ENCODE measurements around the gene KRTAP22-2.

GRCh38 chr21:30638686-30639085 is 48.5 kb upstream of the KRTAP22-2 start:
- TF ChIP-seq CTCF (conservative IDR thresholded peaks at IDR 0.05; ENCODE audit: low read length) (no peak), EZH2phosphoT487 (IDR thresholded peaks at IDR 0.05; ENCODE audit: borderline replicate concordance) (no peak)
